H9 (cell line): Measurements from ENCODE around the gene GAREM1. TPM values are rescaled to one million over a fixed set of nuclear protein-coding genes. Genes with fewer than 3 reads are reported as not detected.

Experiments used
- DNase-seq: peaks from one replicate; pipeline ENCODE4 v3.0.0-alpha.2; 2017
- H2AFZ ChIP-seq: one replicate; pipeline ENCODE4 v1.6.1; 2013; ENCODE audit warnings: mild to moderate bottlenecking, low read length, control low read depth, moderate library complexity
- H2AK5ac ChIP-seq: 2 replicates; pipeline ENCODE4 v1.6.1; 2013; ENCODE audit warnings: low read length, control low read depth, mixed read lengths; ENCODE audit not compliant: insufficient read length
- H2BK120ac ChIP-seq: one replicate; pipeline ENCODE4 v1.6.1; 2013; ENCODE audit warnings: low read depth, mild to moderate bottlenecking, low read length, control low read depth, inconsistent platforms; ENCODE audit not compliant: poor library complexity, severe bottlenecking
- H2BK12ac ChIP-seq: 2 replicates; pipeline ENCODE4 v1.6.1; 2013; ENCODE audit warnings: low read length, control low read depth, mixed read lengths, low read depth; ENCODE audit not compliant: insufficient read length
- H2BK15ac ChIP-seq: 2 replicates; pipeline ENCODE4 v1.6.1; 2013; ENCODE audit warnings: low read depth, low read length, control low read depth
- H2BK20ac ChIP-seq: one replicate; pipeline ENCODE4 v1.6.1; 2013; ENCODE audit warnings: low read depth, mild to moderate bottlenecking, low read length, control low read depth, inconsistent platforms; ENCODE audit not compliant: poor library complexity, severe bottlenecking
- H2BK5ac ChIP-seq: 2 replicates; pipeline ENCODE4 v1.6.1; 2013; ENCODE audit warnings: low read length, control low read depth, mixed read lengths; ENCODE audit not compliant: insufficient read length
- H3K14ac ChIP-seq: 2 replicates; pipeline ENCODE4 v1.6.1; 2013; ENCODE audit warnings: low read length, control low read depth; ENCODE audit not compliant: insufficient read depth
- H3K18ac ChIP-seq: 2 replicates; pipeline ENCODE4 v1.6.1; 2013; ENCODE audit warnings: low read depth, mild to moderate bottlenecking, mixed read lengths, low read length, control low read depth; ENCODE audit not compliant: insufficient read length
- H3K23ac ChIP-seq: 2 replicates; pipeline ENCODE4 v1.6.1; 2013; ENCODE audit warnings: low read length, control low read depth, mixed read lengths, low read depth; ENCODE audit not compliant: insufficient read length
- H3K23me2 ChIP-seq: 2 replicates; pipeline ENCODE4 v1.6.1; 2013; ENCODE audit warnings: low read depth, mild to moderate bottlenecking, mixed read lengths, low read length, control low read depth; ENCODE audit not compliant: insufficient read length, poor library complexity, severe bottlenecking
- H3K27ac ChIP-seq: 2 replicates; pipeline ENCODE4 v1.5.1; 2013; ENCODE audit warnings: low read length, control low read depth, mixed read lengths, low read depth; ENCODE audit not compliant: insufficient read length
- H3K27me3 ChIP-seq: 2 replicates; pipeline ENCODE4 v1.6.1; 2013; ENCODE audit warnings: low read length, control low read depth, inconsistent platforms; ENCODE audit not compliant: insufficient read depth
- H3K4ac ChIP-seq: 2 replicates; pipeline ENCODE4 v1.6.1; 2013; ENCODE audit warnings: low read depth, mild to moderate bottlenecking, control low read depth, inconsistent platforms, low read length, moderate library complexity
- H3K4me1 ChIP-seq: 2 replicates; pipeline ENCODE4 v1.6.1; 2013; ENCODE audit warnings: low read length, control low read depth, inconsistent platforms; ENCODE audit not compliant: insufficient read depth
- H3K4me2 ChIP-seq: 2 replicates; pipeline ENCODE4 v1.6.1; 2013; ENCODE audit warnings: low read length, control low read depth, mixed read lengths; ENCODE audit not compliant: insufficient read length, insufficient read depth
- H3K56ac ChIP-seq: 2 replicates; pipeline ENCODE4 v1.6.1; 2013; ENCODE audit warnings: low read depth, mild to moderate bottlenecking, mixed read lengths, low read length, control low read depth; ENCODE audit not compliant: insufficient read length
- H3K79me1 ChIP-seq: 2 replicates; pipeline ENCODE4 v1.6.1; 2013; ENCODE audit warnings: low read depth, mild to moderate bottlenecking, moderate library complexity, low read length, control low read depth, inconsistent platforms; ENCODE audit not compliant: insufficient read depth, poor library complexity, severe bottlenecking
- H3K79me2 ChIP-seq: 2 replicates; pipeline ENCODE4 v1.6.1; 2013; ENCODE audit warnings: low read length, control low read depth, inconsistent platforms; ENCODE audit not compliant: insufficient read depth
- H3K9ac ChIP-seq: 2 replicates; pipeline ENCODE4 v1.6.1; 2013; ENCODE audit warnings: low read length, control low read depth, mixed read lengths; ENCODE audit not compliant: insufficient read length; ENCODE audit errors: extremely low read depth
- H3K9me3 ChIP-seq: one replicate; pipeline ENCODE4 v1.6.1; 2013; ENCODE audit warnings: low read depth, low read length, inconsistent platforms; ENCODE audit not compliant: control insufficient read depth
- H3T11ph ChIP-seq: one replicate; pipeline ENCODE4 v1.6.1; 2013; ENCODE audit warnings: mild to moderate bottlenecking, low read length, control low read depth, inconsistent platforms
- H4K20me1 ChIP-seq: one replicate; pipeline ENCODE4 v1.6.1; 2013; ENCODE audit not compliant: control insufficient read depth, insufficient read length, insufficient read depth
- H4K5ac ChIP-seq: 2 replicates; pipeline ENCODE4 v1.6.1; 2013; ENCODE audit warnings: low read depth, mild to moderate bottlenecking, mixed read lengths, low read length, control low read depth; ENCODE audit not compliant: insufficient read length
- H4K8ac ChIP-seq: replicated peaks from 2 replicates; pipeline ENCODE4 v1.6.1; 2013; ENCODE audit warnings: low read length, control low read depth, mixed read lengths, low read depth; ENCODE audit not compliant: insufficient read length
- H4K91ac ChIP-seq: 2 replicates; pipeline ENCODE4 v1.6.1; 2013; ENCODE audit warnings: low read depth, mild to moderate bottlenecking, moderate library complexity, mixed read lengths, low read length, control low read depth; ENCODE audit not compliant: insufficient read length
- H3K27ac Mint-ChIP-seq, 3 experiments: 2 replicates in 2 of 3; 3 replicates in 1 of 3; pipeline ENCODE4 v1.8.0; 2020 to 2021; ENCODE audit warnings: mixed read lengths in 3 of 3, mild to moderate bottlenecking in 1 of 3, moderate library complexity in 1 of 3
- H3K27me3 Mint-ChIP-seq: 2 replicates; pipeline ENCODE4 v1.8.0; 2021; ENCODE audit warnings: low read depth, mild to moderate bottlenecking, moderate library complexity, mixed read lengths
- H3K36me3 Mint-ChIP-seq, 3 experiments: 2 replicates in 2 of 3; 3 replicates in 1 of 3; pipeline ENCODE4 v1.8.0; 2020 to 2021; ENCODE audit warnings: low read depth in 3 of 3, mixed read lengths in 3 of 3; ENCODE audit not compliant: insufficient read depth in 1 of 3
- H3K4me1 Mint-ChIP-seq, 2 experiments: 2 replicates each; pipeline ENCODE4 v1.8.0; 2020; ENCODE audit warnings: mixed read lengths in 2 of 2
- H3K4me3 Mint-ChIP-seq, 2 experiments: 2 replicates in 1 of 2; 3 replicates in 1 of 2; pipeline ENCODE4 v1.8.0; 2020 to 2021; ENCODE audit warnings: mild to moderate bottlenecking in 2 of 2, mixed read lengths in 2 of 2, moderate library complexity in 1 of 2
- H3K9me3 Mint-ChIP-seq, 2 experiments: 2 replicates in 1 of 2; 3 replicates in 1 of 2; pipeline ENCODE4 v1.8.0; 2020; ENCODE audit warnings: mild to moderate bottlenecking in 2 of 2, mixed read lengths in 2 of 2, moderate library complexity in 1 of 2
- WGBS: extraction: QIAGEN DNeasy Blood & Tissue Kit; methylation state at CpG from one replicate; pipeline ENCODE4 v1.1.7; 2013; ENCODE audit warnings: missing lambda C conversion rate, low lambda C conversion rate, mixed read lengths; ENCODE audit not compliant: insufficient read length; ENCODE audit errors: extremely low coverage; 5-methylcytosine and 5-hydroxymethylcytosine counted together
- total RNA-seq: library from RNA; stranded (reverse); gene quantifications from 2 replicates; pipeline ENCODE4 v1.2.1, GENCODE V29; 2021
- TF ChIP-seq, protein P1 (sequence below): fragments of 200-600 bp; sonication (generic); conservative IDR thresholded peaks from 3 replicates; pipeline ENCODE4 v1.8.0; 2021; ENCODE audit warnings: antibody characterized with exemption, mild to moderate bottlenecking

GAREM1 gene
- total RNA-seq, 1 experiment from 2014 or later: 4.4 TPM

DNA sequence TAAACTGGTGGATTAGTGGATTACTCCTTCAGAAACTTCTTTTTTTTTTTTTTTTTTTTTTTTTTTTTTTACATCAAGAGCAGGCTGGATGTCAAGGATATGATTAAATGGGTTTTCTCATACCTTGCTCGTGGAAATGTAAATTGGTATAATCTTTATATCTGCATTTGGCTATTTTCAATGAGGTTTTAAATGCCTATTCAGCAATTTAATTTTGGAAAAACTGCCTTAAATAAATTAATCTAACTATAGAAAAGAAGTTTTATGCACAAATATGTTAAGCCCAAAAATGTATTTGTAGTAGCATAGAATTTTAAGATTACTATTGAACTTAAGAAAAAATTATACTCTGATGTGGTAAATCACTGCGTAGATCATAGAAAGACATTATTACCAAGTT is 11.4 kb upstream of the GAREM1 start:
- Histone ChIP-seq H2AFZ (no peak overlapping the region), H2BK12ac (no peak overlapping the region), H4K5ac (no peak overlapping the region), H3K23me2 (no peaks in the 10 kb centered on the region), H3K56ac (no peak overlapping the region), H3K79me2 (no peaks in the 10 kb centered on the region), H3K4me2 (no peak overlapping the region), H3K18ac (no peak overlapping the region), H3K4me1 (no peaks in the 10 kb centered on the region), H4K91ac (no peak overlapping the region), H3K27ac (no peak overlapping the region), H2BK15ac (no peak overlapping the region), H3K4ac (no peak overlapping the region), H2AK5ac (no peak overlapping the region), H3K9ac (no peak overlapping the region), H3K14ac (no peak overlapping the region), H2BK20ac (no peak overlapping the region), H2BK120ac (no peak overlapping the region), H2BK5ac (no peak overlapping the region), H4K8ac (no peak overlapping the region), H3K9me3 (no peaks in the 10 kb centered on the region), H3T11ph (no peak overlapping the region), H4K20me1 (no peaks in the 10 kb centered on the region), H3K27me3 (no peaks in the 10 kb centered on the region), H3K23ac (no peak overlapping the region), H3K79me1 (no peaks in the 10 kb centered on the region)
- peaks cover 4 to 9% of the 10 kb centered on the region in 2 experiments for H3K4me1 Mint-ChIP-seq
- H3K27me3 Mint-ChIP-seq: no peaks in the 10 kb centered on the region; the same call in none of the 2 replicates
- DNase-seq: no peak
- H3K9me3 Mint-ChIP-seq: no peaks in the 10 kb centered on the region
- no peak overlapping the region for H3K27ac Mint-ChIP-seq
- no CpG with 5 or more reads among the region's 2 CpGs for WGBS
- H3K36me3 Mint-ChIP-seq: no peaks in the 10 kb centered on the region
- H3K4me3 Mint-ChIP-seq: no peak overlapping the region
- TF ChIP-seq, protein P1, sequence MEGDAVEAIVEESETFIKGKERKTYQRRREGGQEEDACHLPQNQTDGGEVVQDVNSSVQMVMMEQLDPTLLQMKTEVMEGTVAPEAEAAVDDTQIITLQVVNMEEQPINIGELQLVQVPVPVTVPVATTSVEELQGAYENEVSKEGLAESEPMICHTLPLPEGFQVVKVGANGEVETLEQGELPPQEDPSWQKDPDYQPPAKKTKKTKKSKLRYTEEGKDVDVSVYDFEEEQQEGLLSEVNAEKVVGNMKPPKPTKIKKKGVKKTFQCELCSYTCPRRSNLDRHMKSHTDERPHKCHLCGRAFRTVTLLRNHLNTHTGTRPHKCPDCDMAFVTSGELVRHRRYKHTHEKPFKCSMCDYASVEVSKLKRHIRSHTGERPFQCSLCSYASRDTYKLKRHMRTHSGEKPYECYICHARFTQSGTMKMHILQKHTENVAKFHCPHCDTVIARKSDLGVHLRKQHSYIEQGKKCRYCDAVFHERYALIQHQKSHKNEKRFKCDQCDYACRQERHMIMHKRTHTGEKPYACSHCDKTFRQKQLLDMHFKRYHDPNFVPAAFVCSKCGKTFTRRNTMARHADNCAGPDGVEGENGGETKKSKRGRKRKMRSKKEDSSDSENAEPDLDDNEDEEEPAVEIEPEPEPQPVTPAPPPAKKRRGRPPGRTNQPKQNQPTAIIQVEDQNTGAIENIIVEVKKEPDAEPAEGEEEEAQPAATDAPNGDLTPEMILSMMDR: no peak
